AG09319 (cell line): ENCODE data around the gene CTCF.

Experiments used
- DNase-seq: peaks from one replicate; pipeline ENCODE4 v3.0.0-alpha.2; 2010; ENCODE audit warnings: low read depth; ENCODE audit errors: extremely low read depth
- CTCF ChIP-seq: IDR thresholded peaks from 2 replicates; pipeline ENCODE4 v1.5.1; 2011; ENCODE audit warnings: low read depth, mild to moderate bottlenecking, inconsistent platforms, low read length, moderate library complexity

Gene CTCF

DNA sequence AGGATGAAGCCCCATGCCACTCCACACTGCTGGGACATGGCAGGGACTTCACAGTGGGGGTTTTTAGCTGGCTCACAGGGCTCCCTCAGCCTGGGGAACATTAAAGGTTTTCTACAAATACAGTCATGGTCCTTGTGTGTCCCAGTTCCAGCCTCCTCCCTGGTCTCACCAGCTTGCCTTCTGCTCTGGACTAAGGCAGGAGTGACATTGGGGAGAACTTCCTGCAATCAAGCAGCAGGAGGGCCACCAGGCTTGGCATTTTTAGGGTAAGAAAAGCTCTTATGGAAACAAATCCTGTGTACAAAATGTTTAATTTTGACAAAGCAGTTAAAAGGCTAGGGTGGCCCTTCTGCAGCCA lies 100.3 kb downstream of the CTCF start:
- no peak for DNase-seq
- TF ChIP-seq CTCF: no peak

DNA sequence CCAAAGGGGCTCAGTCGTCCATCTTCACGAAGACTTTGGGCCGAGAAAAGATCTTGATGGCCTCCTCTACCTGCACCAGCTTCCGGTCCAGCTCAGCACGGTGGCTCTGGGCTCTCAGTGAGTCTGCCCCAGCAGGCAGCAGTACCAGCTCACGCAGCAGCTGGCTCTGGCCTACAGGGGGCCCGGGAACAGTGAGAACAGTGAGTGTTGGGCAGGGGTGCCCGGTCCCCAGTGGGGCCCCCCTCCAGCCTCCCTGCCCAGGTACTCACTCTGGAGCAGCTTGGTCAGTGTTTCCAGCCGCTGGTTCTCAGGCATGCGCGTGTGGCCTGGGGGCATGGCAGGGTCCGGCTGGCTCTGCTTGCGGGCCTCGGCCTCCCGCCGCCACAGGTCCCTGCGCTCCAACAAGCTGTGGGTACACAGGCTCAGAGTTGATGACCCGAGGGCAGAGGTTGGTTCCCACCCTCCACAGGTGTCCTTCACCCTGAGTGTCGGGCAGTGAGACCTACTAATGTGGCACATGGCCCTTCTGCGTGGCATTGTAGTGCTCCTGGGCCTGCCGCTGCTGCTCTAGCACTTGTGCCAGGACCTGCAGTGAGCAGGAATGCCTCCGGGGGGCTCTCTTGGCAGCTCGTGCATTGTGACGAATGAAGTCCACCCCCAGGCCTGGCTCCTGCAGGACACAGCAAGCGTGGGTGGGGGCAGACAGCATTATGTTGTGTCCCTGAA lies 101.0 kb downstream of the CTCF start:
- TF ChIP-seq CTCF: no peak; the same call in 1 of the 2 replicates
- DNase-seq: no peak

DNA sequence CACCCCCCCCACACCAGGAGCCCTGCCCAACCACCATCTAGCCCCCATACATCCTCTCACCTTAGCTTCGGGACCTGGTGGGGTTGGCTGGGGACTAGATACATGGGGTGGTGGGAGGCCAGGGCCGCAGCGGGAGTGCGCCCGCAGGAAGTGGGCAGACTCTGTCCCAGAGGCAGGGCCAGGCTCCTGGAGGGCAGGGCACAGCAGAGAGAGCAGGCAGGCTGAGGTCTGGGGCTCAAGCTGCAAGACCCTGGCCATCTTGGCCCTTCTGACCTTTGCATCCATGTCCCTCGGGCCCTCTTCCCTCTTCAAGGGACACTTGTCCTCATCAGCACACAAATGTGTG lies 101.5 kb downstream of the CTCF start:
- DNase-seq: no peak
- TF ChIP-seq CTCF: no peak

DNA sequence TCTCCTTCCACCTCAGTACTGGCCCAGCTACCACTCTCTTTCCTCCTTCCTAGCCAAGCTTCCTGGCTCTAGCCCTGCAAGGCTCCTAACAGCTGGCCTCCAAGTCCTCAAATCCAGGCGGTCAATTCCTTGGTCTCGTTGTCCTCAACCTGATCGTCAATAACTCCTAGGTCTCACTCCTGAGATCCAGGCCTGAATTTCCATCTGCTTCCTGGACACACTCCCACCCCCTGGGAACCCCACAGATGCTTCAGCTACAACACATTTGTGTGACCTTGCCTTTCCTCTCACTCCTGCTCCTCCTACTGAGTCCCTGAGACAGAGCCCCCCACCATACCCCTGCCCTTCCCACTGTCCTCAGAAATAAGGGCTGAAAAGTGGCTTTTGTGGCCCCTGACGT lies 101.9 kb downstream of the CTCF start:
- DNase-seq: no peak
- no peak for TF ChIP-seq CTCF

- no peak for DNase-seq
- no peak for TF ChIP-seq CTCF
These were observed 102.5 kb downstream of the CTCF start for GRCh38 chr16:67664871-67665270.

DNA sequence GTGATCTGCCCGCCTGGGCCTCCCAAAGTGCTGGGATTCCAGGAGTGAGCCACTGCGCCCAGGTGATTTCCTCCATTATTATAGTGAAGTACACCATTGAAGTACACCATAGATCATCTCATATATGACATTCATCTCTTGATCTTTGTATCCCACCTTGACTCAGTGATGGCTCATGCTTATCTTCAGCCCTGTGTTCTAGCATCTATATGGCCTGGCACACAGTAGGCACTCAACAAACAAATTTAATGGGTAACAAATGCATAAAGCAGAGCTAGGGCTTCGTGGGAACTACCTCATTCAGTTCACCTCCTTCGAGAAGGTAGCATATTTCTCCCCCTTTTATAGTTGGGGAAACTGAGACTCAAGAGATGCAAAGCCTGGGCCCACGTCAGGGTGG lies 103.3 kb downstream of the CTCF start:
- no peak for TF ChIP-seq CTCF
- DNase-seq: no peak

DNA sequence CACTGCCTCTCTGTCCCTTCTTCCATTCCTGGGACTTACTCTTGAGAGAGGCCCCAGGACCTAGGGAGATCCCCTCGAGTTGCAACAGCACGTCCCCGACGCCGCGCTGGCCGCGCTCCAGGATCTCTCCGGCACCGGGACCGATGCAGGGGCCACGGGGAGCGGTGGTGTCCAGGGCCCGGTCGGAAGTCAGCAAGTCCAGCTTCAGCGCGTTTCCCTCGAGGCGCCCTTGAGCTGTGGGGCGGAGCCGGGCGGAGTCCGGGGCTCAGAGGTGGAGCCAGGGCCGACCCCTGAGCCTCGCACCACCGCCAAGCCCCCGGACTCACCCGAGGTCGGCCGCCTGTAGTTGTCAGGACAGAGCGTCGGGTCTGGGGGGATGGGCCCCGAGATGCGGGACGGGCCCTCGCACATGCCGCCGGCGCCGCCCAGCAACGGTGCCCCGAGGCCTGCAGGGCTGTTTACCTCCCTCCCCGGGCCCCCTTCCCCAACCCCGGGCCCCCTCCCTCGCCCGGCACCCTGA lies 103.8 kb downstream of the CTCF start:
- DNase-seq: no peak
- TF ChIP-seq CTCF: no peak
